HG02763 (cell line): ENCODE data around the gene UCP3.

Experiments
- ATAC-seq: cut with Tn5 transposase; IDR thresholded peaks from one replicate; pipeline ENCODE4 v1.9.1; 2021; ENCODE audit warnings: mild to moderate bottlenecking, moderate library complexity; ENCODE audit not compliant: unreplicated experiment

The UCP3 gene

GRCh38 chr11:73980001-73980961 lies 28.6 kb downstream of the UCP3 start:
- ATAC-seq: peak; percentile 36

- ATAC-seq: no peak
These were observed 30.3 kb downstream of the UCP3 start for GRCh38 chr11:73978576-73979086.

- ATAC-seq: no peak
These were observed 30.9 kb downstream of the UCP3 start for GRCh38 chr11:73977856-73978519.

- ATAC-seq: no peak
These were observed 32.3 kb downstream of the UCP3 start for GRCh38 chr11:73976451-73977151.

- no peak for ATAC-seq
These were observed 33.5 kb downstream of the UCP3 start for GRCh38 chr11:73975479-73975757.

- ATAC-seq: no peak
These were observed 34.0 kb downstream of the UCP3 start for GRCh38 chr11:73974604-73975478.

- ATAC-seq: no peak
These were observed 36.0 kb downstream of the UCP3 start for GRCh38 chr11:73972620-73973449.

- no peak for ATAC-seq
These were observed 36.7 kb downstream of the UCP3 start for GRCh38 chr11:73972187-73972586.

- ATAC-seq: no peak
These were observed 37.6 kb downstream of the UCP3 start for GRCh38 chr11:73971175-73971719.

GRCh38 chr11:73969991-73970800 lies 38.7 kb downstream of the UCP3 start:
- ATAC-seq: no peak

- ATAC-seq: no peak
These were observed 39.8 kb downstream of the UCP3 start for GRCh38 chr11:73969091-73969490.

GRCh38 chr11:73968356-73968966 lies 40.4 kb downstream of the UCP3 start:
- no peak for ATAC-seq

- ATAC-seq: no peak
These were observed 43.1 kb downstream of the UCP3 start for GRCh38 chr11:73965764-73966121.

- no peak for ATAC-seq
These were observed 43.7 kb downstream of the UCP3 start for GRCh38 chr11:73965076-73965763.

- ATAC-seq: no peak
These were observed 45.0 kb downstream of the UCP3 start for GRCh38 chr11:73963861-73964260.

- ATAC-seq: no peak
These were observed 46.7 kb downstream of the UCP3 start for GRCh38 chr11:73962101-73962705.

- no peak for ATAC-seq
These were observed 47.6 kb downstream of the UCP3 start for GRCh38 chr11:73961321-73961720.
